GM10266 (cell line): Measurements from ENCODE around the gene TAS1R1.
A peak's percentile ranks its signal among the peaks of the same experiment; 100 is the strongest.

ENCODE experiments used
- DNase-seq: peaks from one replicate; pipeline ENCODE4 v3.0.0; 2012; ENCODE audit errors: extremely low spot score
- TF ChIP-seq, protein P1 (sequence below): IDR thresholded peaks from 2 replicates; pipeline ENCODE4 v1.5.1; 2012; ENCODE audit warnings: mild to moderate bottlenecking, low read depth; ENCODE audit not compliant: control insufficient read depth, insufficient read depth; ENCODE audit errors: missing control alignments

TAS1R1 gene

DNA sequence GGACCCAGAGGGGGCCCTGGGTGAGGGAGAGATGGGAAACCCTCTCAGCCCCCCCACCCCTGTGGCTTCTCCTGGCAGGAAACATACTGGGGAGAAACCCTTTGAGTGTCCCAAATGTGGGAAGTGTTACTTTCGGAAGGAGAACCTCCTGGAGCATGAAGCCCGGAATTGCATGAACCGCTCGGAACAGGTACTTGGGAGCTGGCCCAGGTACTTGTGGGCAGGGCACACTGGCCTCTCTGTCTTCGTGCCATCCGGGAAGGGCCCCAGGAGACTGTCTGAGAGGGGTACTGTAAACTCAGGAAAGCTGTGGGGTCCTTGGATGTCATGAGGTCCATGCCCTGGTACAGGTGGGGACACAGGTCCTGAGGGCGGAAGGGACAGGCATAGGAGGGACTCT is 30.7 kb downstream of the TAS1R1 start:
- TF ChIP-seq, protein P1, sequence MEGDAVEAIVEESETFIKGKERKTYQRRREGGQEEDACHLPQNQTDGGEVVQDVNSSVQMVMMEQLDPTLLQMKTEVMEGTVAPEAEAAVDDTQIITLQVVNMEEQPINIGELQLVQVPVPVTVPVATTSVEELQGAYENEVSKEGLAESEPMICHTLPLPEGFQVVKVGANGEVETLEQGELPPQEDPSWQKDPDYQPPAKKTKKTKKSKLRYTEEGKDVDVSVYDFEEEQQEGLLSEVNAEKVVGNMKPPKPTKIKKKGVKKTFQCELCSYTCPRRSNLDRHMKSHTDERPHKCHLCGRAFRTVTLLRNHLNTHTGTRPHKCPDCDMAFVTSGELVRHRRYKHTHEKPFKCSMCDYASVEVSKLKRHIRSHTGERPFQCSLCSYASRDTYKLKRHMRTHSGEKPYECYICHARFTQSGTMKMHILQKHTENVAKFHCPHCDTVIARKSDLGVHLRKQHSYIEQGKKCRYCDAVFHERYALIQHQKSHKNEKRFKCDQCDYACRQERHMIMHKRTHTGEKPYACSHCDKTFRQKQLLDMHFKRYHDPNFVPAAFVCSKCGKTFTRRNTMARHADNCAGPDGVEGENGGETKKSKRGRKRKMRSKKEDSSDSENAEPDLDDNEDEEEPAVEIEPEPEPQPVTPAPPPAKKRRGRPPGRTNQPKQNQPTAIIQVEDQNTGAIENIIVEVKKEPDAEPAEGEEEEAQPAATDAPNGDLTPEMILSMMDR, result no peak
- DNase-seq, result peak; percentile 11

DNA sequence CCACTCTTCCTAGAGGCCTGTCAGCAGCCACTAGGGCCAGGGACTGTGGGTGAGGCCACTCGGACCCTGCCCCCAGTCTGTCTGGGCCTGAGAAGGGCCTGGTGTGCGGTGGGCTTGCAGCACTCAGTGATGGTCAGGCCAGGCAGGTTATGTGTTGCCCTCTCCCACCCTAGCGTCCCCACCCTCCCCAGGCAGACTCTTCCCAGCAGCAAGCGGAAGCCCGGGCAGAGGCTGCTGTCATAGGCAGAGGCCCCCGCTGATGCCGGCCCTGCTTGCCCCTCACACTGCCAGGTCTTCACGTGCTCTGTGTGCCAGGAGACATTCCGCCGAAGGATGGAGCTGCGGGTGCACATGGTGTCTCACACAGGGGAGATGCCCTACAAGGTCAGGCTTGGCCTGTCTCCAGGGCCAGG is 31.3 kb downstream of the TAS1R1 start:
- TF ChIP-seq, protein P1, result no peak
- no peak for DNase-seq

DNA sequence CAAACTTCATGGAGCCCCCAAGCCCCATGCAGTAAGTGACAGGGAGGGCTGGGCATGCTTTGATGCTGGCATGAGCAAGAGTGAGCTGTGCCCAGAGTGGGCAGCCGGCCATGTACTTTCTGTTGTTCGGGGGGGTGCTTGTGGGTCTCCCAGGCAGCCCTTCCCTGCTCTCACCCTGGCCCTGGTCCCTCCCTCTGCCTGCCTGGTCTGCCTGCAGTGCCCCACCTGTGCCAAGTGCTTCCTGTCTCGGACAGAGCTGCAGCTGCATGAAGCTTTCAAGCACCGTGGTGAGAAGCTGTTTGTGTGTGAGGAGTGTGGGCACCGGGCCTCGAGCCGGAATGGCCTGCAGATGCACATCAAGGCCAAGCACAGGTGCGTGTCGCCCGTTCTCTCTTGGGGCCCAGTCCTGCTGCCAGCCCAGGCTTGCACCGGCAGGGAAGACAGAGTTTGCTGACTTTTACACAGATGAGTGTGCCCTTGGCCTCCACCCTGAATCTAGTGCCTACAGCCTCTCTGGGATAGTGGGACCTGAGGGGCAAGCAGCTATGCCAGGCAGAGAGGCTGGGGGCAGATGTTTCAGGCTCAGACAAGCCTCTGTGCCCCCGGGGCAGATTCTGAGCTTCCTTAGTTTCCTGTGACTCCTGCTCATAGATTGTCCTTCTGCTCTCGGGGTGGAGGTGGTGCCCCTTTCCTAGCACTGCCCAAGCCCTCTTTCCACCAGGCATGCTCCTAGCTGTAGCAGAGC is 32.3 kb downstream of the TAS1R1 start:
- TF ChIP-seq, protein P1, result no peak
- DNase-seq, result no peak

DNA sequence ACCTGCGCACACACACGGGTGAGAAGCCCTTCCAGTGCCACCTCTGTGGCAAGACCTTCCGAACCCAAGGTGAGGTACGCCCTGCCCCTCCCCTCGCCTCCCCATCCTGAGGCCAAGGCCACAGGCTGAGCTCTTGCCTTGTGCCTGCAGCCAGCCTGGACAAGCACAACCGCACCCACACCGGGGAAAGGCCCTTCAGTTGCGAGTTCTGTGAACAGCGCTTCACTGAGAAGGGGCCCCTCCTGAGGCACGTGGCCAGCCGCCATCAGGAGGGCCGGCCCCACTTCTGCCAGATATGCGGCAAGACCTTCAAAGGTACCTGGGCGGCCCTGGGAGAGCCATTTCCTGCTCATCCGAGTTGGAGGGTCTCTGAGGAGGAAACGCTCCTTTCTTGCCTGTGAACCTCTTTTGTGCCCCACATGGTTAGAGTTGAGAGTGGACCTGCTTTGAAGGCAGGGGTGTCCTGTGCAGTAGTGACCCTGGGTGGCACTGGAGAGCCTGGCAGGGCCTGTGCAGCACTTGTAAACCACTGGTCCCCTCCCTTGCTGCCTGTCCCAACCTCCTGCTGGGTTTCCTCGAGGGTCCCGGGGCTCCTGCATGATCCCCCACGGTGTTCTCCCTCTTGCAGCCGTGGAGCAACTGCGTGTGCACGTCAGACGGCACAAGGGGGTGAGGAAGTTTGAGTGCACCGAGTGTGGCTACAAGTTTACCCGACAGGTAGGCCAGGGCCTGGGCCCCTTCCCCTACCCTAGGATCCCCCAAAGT is 33.2 kb downstream of the TAS1R1 start:
- DNase-seq, result no peak
- TF ChIP-seq, protein P1, result no peak

DNA sequence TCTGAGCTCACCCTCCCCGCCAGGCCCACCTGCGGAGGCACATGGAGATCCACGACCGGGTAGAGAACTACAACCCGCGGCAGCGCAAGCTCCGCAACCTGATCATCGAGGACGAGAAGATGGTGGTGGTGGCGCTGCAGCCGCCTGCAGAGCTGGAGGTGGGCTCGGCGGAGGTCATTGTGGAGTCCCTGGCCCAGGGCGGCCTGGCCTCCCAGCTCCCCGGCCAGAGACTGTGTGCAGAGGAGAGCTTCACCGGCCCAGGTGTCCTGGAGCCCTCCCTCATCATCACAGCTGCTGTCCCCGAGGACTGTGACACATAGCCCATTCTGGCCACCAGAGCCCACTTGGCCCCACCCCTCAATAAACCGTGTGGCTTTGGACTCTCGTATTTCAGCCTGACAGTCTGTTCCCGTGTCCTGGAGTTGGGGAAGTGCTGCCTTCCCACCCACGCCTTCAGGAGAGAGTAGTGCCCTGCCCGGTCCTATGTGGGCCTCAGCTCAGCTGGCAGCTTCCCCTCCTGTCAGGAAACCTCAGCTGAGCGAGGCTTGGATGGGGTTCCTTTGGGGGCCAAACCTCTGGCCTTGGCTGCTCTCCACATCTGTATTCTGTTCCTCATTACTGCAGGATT is 33.9 kb downstream of the TAS1R1 start:
- TF ChIP-seq, protein P1, result no peak
- DNase-seq, result no peak

DNA sequence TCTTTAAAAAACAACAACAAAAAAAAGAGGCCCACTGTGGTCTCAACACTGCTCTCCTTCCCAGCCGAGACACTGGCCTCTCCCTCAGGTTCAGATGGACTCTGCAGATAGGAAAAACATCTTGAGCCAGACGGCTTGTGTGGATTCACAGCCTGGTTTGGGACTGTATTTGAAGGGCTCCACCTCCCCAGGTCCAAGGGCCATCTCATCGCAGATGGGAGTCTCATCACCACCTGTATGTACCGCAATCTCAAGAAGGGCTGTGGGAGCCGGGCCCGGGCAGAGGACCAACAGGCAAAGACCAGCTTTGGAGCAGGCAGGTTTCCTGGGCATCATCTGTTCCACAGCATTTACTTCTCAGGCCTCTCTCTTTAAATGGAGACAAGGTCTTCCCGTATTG is 34.9 kb downstream of the TAS1R1 start:
- no peak for DNase-seq

More for the DNA sequence above, 34.9 kb downstream of the TAS1R1 start:
- TF ChIP-seq, protein P1, result no peak
